Measurements from ENCODE around the gene CACNA1A.

Gene CACNA1A

GRCh38 chr19:13493516-13494310 lies 12.6 kb downstream of the CACNA1A start:
- DNase-seq (ENCODE audit: low spot score), result no peak

GRCh38 chr19:13492128-13492527 lies 14.2 kb downstream of the CACNA1A start:
- peak; percentile 84 for DNase-seq (ENCODE audit: low spot score)

- no peak for DNase-seq (ENCODE audit: low spot score)
These were observed 18.3 kb downstream of the CACNA1A start for GRCh38 chr19:13487985-13488384.

GRCh38 chr19:13484166-13484565 lies 22.1 kb downstream of the CACNA1A start:
- no peak for DNase-seq (ENCODE audit: low spot score)

- DNase-seq (ENCODE audit: low spot score), result no peak
These were observed 23.1 kb downstream of the CACNA1A start for GRCh38 chr19:13483215-13483614.

DNA sequence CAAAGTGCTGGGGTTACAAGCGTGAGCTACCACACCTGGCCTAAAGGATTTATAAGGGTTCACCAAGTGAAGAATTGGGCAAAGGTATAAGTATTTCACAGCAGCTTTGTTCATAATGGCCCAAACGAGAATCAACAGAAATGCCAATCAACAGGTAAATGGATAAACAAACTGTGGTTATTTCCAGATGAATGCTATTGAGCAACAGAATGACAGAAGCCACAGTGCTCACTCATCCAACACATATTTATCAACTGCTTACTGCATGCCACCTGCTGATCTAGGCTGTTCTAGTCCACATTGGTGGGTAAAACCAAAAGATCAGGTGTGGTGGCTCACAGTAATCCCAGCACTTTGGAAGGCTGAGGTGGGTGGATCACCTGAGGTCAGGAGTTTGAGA lies 27.7 kb downstream of the CACNA1A start:
- no peak for DNase-seq (ENCODE audit: low spot score)

DNA sequence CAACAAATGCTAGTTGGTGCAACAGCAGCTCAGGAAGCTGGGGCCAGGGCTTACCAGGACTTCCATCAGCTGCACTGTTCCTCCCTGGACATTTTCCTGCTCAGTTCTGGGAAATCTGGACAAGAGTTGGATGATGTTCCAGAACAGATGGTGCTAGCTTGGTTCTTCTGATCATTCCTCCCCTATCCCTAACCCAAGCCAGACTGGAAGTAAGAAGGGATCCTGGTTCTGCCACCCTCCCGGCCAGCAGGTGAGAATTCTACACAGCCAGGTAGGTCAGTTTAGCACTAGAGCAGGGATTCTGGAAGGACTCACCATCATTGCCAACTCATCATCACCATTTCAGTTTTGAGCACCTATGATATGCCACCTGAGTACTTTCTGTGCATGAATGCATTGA lies 30.2 kb downstream of the CACNA1A start:
- DNase-seq (ENCODE audit: low spot score), result no peak

DNA sequence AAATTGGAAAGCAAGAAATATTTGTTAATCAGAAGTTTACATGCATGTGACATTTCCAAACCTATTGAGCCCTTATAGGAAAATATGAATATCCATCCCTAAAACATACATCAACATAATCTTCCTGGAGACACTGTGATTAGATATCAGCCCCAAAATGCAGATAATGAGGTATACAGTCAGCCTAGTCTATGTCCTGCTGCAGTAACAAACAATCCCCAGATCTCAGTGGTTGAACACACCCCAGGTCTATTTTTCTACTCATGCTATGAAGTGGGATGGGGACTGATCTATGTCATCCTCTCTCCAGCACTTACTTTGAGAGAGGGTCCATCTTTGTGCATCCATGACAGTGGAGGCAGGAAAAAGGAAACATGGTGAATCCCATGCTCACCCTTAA lies 31.2 kb downstream of the CACNA1A start:
- DNase-seq (ENCODE audit: low spot score), result no peak

DNA sequence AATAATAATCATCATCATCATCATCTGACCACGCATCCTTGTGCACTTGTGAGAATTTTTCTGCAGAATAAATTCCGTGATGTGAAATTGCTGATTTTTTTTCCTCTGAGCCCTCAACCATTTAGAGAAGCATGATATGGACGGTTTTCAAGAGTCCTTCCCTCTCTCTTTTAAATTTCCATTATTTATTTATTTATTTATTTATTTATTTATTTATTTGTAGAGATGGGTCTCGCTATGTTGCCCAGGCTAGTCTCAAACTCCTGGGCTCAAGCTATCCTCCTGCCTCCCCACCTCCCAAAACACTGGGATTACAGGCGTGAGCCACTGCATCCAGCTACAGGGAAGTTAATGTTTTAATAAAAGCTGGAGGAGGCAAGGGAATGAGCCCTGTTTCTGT lies 39.6 kb downstream of the CACNA1A start:
- DNase-seq (ENCODE audit: low spot score), result no peak

GRCh38 chr19:13463296-13463695 lies 43.0 kb downstream of the CACNA1A start:
- DNase-seq (ENCODE audit: low spot score), result peak; percentile 65

- no peak for DNase-seq (ENCODE audit: low spot score)
These were observed 44.7 kb downstream of the CACNA1A start for GRCh38 chr19:13461536-13461935.

DNA sequence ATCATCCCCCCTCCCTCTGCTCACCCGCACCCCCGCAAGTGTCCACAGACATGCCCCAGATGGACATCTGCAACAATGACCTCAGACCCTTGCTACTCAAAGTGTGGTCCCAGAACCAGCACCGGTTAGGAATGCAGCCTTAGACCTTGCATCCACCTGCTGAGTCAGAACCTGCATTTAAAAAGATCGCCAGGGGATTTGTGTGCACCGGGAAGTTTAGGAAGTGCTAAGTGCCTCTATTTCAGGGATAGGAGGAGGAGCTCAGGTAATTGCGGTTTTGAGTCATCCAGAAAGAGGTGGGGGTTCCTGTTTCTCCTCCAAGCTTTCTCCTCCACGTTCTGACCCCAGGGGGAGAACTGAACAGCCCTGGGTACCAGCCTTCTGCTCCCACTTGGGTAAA lies 46.2 kb downstream of the CACNA1A start:
- DNase-seq (ENCODE audit: low spot score), result no peak

GRCh38 chr19:13459351-13459750 lies 46.9 kb downstream of the CACNA1A start:
- DNase-seq (ENCODE audit: low spot score), result no peak

- DNase-seq (ENCODE audit: low spot score), result no peak
These were observed 54.8 kb downstream of the CACNA1A start for GRCh38 chr19:13451434-13451995.

DNA sequence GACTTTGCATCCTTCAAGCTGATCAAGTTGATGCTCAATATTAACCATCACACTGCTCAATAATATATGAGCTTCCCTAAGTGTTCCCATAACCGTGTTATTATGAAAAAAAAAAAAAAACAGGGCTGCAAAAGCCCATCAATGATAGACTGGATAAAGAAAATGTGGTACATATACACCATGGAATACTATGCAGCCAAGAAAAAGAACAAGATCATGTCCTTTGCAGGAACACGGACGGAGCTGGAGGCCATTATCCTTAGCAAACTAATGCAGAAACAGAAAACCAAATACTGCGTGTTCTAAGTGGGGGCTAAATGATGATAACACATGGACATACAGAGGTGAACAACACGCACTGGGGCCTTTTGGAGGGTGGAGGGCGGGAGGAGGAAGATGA lies 58.3 kb downstream of the CACNA1A start:
- DNase-seq (ENCODE audit: low spot score), result no peak

- DNase-seq (ENCODE audit: low spot score), result peak; percentile 72
These were observed 64.3 kb downstream of the CACNA1A start for GRCh38 chr19:13441810-13442512.

- DNase-seq (ENCODE audit: low spot score), result no peak
These were observed 68.2 kb downstream of the CACNA1A start for GRCh38 chr19:13437919-13438618.

GRCh38 chr19:13436352-13436751 lies 69.9 kb downstream of the CACNA1A start:
- DNase-seq (ENCODE audit: low spot score), result no peak

- peak; percentile 76 for DNase-seq (ENCODE audit: low spot score)
These were observed 75.3 kb downstream of the CACNA1A start for GRCh38 chr19:13430790-13431582.

DNA sequence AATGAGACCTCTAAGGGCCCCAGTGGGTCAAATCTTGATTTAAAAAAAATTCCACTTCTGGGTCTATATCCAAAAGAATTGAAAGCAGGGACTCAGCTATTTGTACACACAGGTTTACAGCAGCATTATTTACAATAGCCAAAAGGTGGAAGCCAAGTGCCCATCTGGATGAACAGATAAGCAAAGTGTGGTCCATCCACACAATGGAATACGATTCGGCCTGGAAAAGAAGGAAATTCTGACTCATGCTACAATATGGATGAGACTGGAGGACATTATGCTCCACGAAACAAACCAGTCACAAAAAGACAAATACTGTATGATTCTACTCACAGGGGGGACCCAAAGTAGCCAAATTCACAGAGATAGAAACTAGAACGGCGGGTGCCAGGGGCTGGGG lies 76.7 kb downstream of the CACNA1A start:
- no peak for DNase-seq (ENCODE audit: low spot score)

GRCh38 chr19:13428352-13428751 lies 77.9 kb downstream of the CACNA1A start:
- peak; percentile 41 for DNase-seq (ENCODE audit: low spot score)

Measured in AG20443 (cell line).